C4-2B (cell line): ENCODE results near the gene VSTM4.

Experiments used
- CTCF ChIP-seq: fragments of 450-650 bp; conservative IDR thresholded peaks from 2 replicates; pipeline ENCODE4 v1.5.1; 2017; ENCODE audit warnings: mild to moderate bottlenecking
- ZFX ChIP-seq: fragments of 450-650 bp; IDR thresholded peaks from 2 replicates; pipeline ENCODE4 v1.6.1; 2017

- TF ChIP-seq CTCF (no peak), ZFX (no peak)
These were observed 121.7 kb downstream of the VSTM4 start for GRCh38 chr10:48993627-48994026.
